Keratinocyte (primary cell): ENCODE results near the gene MEF2B. TPM values are rescaled to one million over a fixed set of nuclear protein-coding genes. Genes with fewer than 3 reads are reported as not detected.
"Not testable (repeated sequence)": the region's sequence is repeated elsewhere in the genome, so short reads cannot be mapped to it uniquely, and the experiment has no call there.

ENCODE experiments used
- DNase-seq: peaks from one replicate; pipeline ENCODE4 v3.0.0-alpha.2; 2011; ENCODE audit warnings: low read depth, missing footprints, low spot score
- FAIRE-seq: peaks from 2 replicates; lab custom pipeline; 2011; peaks lifted over from hg19 to GRCh38; lab: Jason Lieb, UNC
- H2AFZ ChIP-seq: 2 replicates; pipeline ENCODE4 v1.6.0; 2012; ENCODE audit warnings: low read length, control low read depth, inconsistent platforms; ENCODE audit not compliant: control insufficient read depth
- H3K27ac ChIP-seq: 2 replicates; pipeline ENCODE4 v1.5.1; 2011; ENCODE audit warnings: low read length; ENCODE audit not compliant: control insufficient read depth, insufficient read depth
- H3K27me3 ChIP-seq: 3 replicates; pipeline ENCODE4 v1.6.0; 2011; ENCODE audit warnings: low read length; ENCODE audit not compliant: control insufficient read depth, insufficient read depth; ENCODE audit errors: extremely low read depth
- H3K36me3 ChIP-seq, 2 experiments: 2 replicates in 1 of 2; 3 replicates in 1 of 2; pipeline ENCODE4 v1.5.1; 2011; ENCODE audit warnings: low read length in 2 of 2, mild to moderate bottlenecking in 1 of 2; ENCODE audit not compliant: control insufficient read depth in 2 of 2, insufficient read depth in 2 of 2; ENCODE audit errors: extremely low read depth in 1 of 2
- H3K4me1 ChIP-seq: 3 replicates; pipeline ENCODE4 v1.5.1; 2011; ENCODE audit warnings: low read length; ENCODE audit not compliant: control insufficient read depth, insufficient read depth; ENCODE audit errors: extremely low read depth
- H3K4me2 ChIP-seq: 3 replicates; pipeline ENCODE4 v1.6.0; 2011; ENCODE audit warnings: low read depth, low read length; ENCODE audit not compliant: control insufficient read depth, insufficient read depth; ENCODE audit errors: extremely low read depth
- H3K4me3 ChIP-seq, 3 experiments: fragments of 200-600 bp in 1 of 3; sonication (generic) in 1 of 3; 2 replicates in 2 of 3; 3 replicates in 1 of 3; pipeline ENCODE4 v1.5.1; 2011 to 2016; ENCODE audit warnings: low read length in 3 of 3, mild to moderate bottlenecking in 3 of 3, control low read depth in 2 of 3, inconsistent platforms in 1 of 3, low read depth in 1 of 3, mixed read lengths in 1 of 3, mixed run types in 1 of 3, moderate library complexity in 1 of 3; ENCODE audit not compliant: control insufficient read depth in 2 of 3, insufficient read depth in 2 of 3; ENCODE audit errors: extremely low read depth in 1 of 3
- H3K79me2 ChIP-seq: 2 replicates; pipeline ENCODE4 v1.6.0; 2012; ENCODE audit warnings: low read length; ENCODE audit not compliant: control insufficient read depth, insufficient read depth
- H3K9ac ChIP-seq: 3 replicates; pipeline ENCODE4 v1.6.0; 2011; ENCODE audit warnings: low read length; ENCODE audit not compliant: control insufficient read depth, insufficient read depth; ENCODE audit errors: extremely low read depth
- H3K9me1 ChIP-seq: 3 replicates; pipeline ENCODE4 v1.6.0; 2011; ENCODE audit warnings: low read length; ENCODE audit not compliant: control insufficient read depth, insufficient read depth; ENCODE audit errors: extremely low read depth
- H3K9me3 ChIP-seq: 2 replicates; pipeline ENCODE4 v1.5.1; 2012; ENCODE audit warnings: low read depth, low read length; ENCODE audit not compliant: control insufficient read depth
- H4K20me1 ChIP-seq: 3 replicates; pipeline ENCODE4 v1.6.0; 2011; ENCODE audit warnings: low read length; ENCODE audit not compliant: control insufficient read depth, insufficient read depth; ENCODE audit errors: extremely low read depth
- CTCF ChIP-seq, 3 experiments: IDR thresholded peaks in 1 of 3; conservative IDR thresholded peaks in 1 of 3; optimal IDR thresholded peaks in 1 of 3; 2 replicates in 2 of 3; 3 replicates in 1 of 3; pipeline versions ENCODE3 to v1.5.1; 2011; ENCODE audit warnings: low read length in 3 of 3, mild to moderate bottlenecking in 3 of 3, moderate library complexity in 2 of 3, control low read depth in 1 of 3, inconsistent platforms in 1 of 3; ENCODE audit not compliant: insufficient read depth in 2 of 3; ENCODE audit errors: extremely low read depth in 1 of 3
- EZH2 ChIP-seq: IDR thresholded peaks from one replicate; pipeline ENCODE4 v1.6.1; 2012; ENCODE audit warnings: inconsistent platforms, mild to moderate bottlenecking, low read length, moderate library complexity
- dilution Hi-C: fragments of 300-500 bp; cut with MboI; formaldehyde crosslinking; loops from one replicate; pipeline ENCODE4 v1.7.0; 2020; ENCODE audit warnings: low sequenced_read_pairs; ENCODE audit not compliant: extremely low pct_ligation_motif_present
- polyA plus RNA-seq, 5 experiments: library from polyadenylated mRNA; depleted of rRNA in 3 of 5; stranded (reverse) in 3 of 5; stranded (forward) in 1 of 5; unstranded in 1 of 5; fragments of >200 nt; gene quantifications; 1 replicate in 1 of 5; 2 replicates in 3 of 5; 3 replicates in 1 of 5; pipeline versions ENCODE4 v1.2.1 to v1.2.3, GENCODE V29; 2011 to 2012; ENCODE audit warnings: missing spikeins in 2 of 5, low read depth in 1 of 5, low replicate concordance in 1 of 5

The MEF2B gene
- polyA plus RNA-seq, 1 donor (not counting 4 experiments of a cell fraction or from before 2014, with no cell fraction given): 0.05 TPM

- Histone ChIP-seq H3K36me3 (no peaks in the 10 kb centered on the region), H3K27me3 (no peaks in the 10 kb centered on the region), H3K9me1 (no peaks in the 10 kb centered on the region), H2AFZ (no peak overlapping the region), H3K4me2 (no peak overlapping the region), H3K4me1 (no peaks in the 10 kb centered on the region), H3K4me3 (no peak overlapping the region), H3K79me2 (no peaks in the 10 kb centered on the region), H4K20me1 (no peaks in the 10 kb centered on the region), H3K27ac (no peak overlapping the region), H3K9ac (no peak overlapping the region), H3K9me3 (peaks cover 2% of the 10 kb centered on the region)
- DNase-seq (peak; percentile 19), FAIRE-seq (no peak)
- dilution Hi-C loops: no loop called here
- no peak for TF ChIP-seq EZH2
- TF ChIP-seq CTCF (optimal IDR thresholded peaks at IDR 0.05 in 1 of 3, IDR thresholded peaks at IDR 0.05 in 1 of 3, conservative IDR thresholded peaks at IDR 0.05 in 1 of 3; ENCODE audit: extremely low read depth in 1 of 3, insufficient read depth in 2 of 3, low read length in 3 of 3): no peak
Observed at GRCh38 chr19:19103167-19103566, 66.9 kb downstream of the MEF2B start.

GRCh38 chr19:19102566-19102965 is 67.5 kb downstream of the MEF2B start:
- H3K4me3 ChIP-seq, H3K27ac ChIP-seq, H4K20me1 ChIP-seq, H3K4me2 ChIP-seq, dilution Hi-C loops, H3K27me3 ChIP-seq, H3K9me1 ChIP-seq, H3K9ac ChIP-seq, H3K79me2 ChIP-seq, H3K36me3 ChIP-seq, H3K4me1 ChIP-seq, DNase-seq, H2AFZ ChIP-seq, FAIRE-seq, H3K9me3 ChIP-seq: not testable (repeated sequence)

GRCh38 chr19:19101540-19101939 is 68.5 kb downstream of the MEF2B start:
- TF ChIP-seq EZH2 (no peak), CTCF (optimal IDR thresholded peaks at IDR 0.05 in 1 of 3, IDR thresholded peaks at IDR 0.05 in 1 of 3, conservative IDR thresholded peaks at IDR 0.05 in 1 of 3; ENCODE audit: extremely low read depth in 1 of 3, insufficient read depth in 2 of 3, low read length in 3 of 3) (no peak)
- dilution Hi-C loops: no loop called here
- FAIRE-seq: no peak

More at GRCh38 chr19:19101540-19101939, 68.5 kb downstream of the MEF2B start:
- Histone ChIP-seq H3K27ac (no peak overlapping the region), H3K9ac (no peak overlapping the region), H3K27me3 (no peaks in the 10 kb centered on the region), H2AFZ (no peak overlapping the region), H3K4me2 (no peak overlapping the region), H3K79me2 (no peaks in the 10 kb centered on the region), H3K9me3 (peaks cover 2% of the 10 kb centered on the region), H3K4me3 (no peak overlapping the region), H3K9me1 (no peaks in the 10 kb centered on the region), H3K4me1 (no peaks in the 10 kb centered on the region), H4K20me1 (no peaks in the 10 kb centered on the region), H3K36me3 (no peaks in the 10 kb centered on the region)
- no peak for DNase-seq
